Stimulated activated CD4-positive, alpha-beta T cell treated with anti-CD3 and anti-CD28 coated beads, Interleukin-1b, Interleukin-23, amount 100 ng/mL, for 1 hour (primary cell): Measurements from ENCODE around the gene PHEX.
"Not testable (repeated sequence)": the region's sequence is repeated elsewhere in the genome, so short reads cannot be mapped to it uniquely, and the experiment has no call there.

ENCODE experiments used
- DNase-seq, 2 donors: peaks; one replicate each; pipeline ENCODE4 v3.0.0-alpha.2; 2020; ENCODE audit warnings: low read depth in 2 of 2

PHEX gene

DNA sequence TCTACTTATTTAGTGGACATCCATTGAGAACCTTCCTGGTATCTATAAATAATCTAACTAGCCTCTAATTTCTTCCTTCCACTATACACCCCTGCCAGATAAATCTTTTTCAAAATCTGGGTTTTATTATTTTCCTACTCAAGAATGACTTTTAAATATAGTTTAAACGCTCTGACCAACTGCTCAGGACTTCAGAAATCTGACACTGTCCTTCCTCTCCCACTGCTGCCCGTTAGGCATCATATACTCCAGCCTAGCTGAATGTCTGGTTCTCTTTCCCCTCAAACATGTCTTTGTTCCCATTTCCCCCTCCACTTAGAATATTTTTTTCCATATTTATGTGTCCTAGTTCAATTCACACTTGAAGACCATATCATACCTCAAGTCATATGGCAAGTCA, 205.4 kb downstream of the PHEX start:
- no peak for DNase-seq

- no peak for DNase-seq
Measured at GRCh38 chrX:22246620-22247019, 214.5 kb downstream of the PHEX start.

- no peak for DNase-seq
Measured at GRCh38 chrX:22247169-22247568, 215.0 kb downstream of the PHEX start.

DNA sequence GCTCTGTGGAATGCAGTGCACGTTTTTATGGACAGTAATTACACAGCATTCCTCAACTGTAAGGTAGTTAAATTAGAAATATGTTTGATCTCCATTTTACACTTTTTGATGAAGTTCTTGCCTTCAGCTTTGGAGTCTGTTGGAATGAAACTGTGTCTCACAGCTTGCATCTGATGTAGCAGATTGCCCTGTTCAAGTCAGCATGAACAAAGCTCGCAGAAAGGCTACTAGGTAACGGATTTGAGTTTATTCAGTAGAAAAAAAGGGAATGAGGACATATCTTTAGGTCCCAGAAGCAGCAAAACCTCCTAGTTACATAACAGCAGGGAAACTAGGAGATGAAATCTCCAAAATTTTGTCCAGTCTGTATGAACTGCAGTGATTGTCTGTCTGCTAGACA, 216.3 kb downstream of the PHEX start:
- no peak for DNase-seq

GRCh38 chrX:22249371-22249770, 217.2 kb downstream of the PHEX start:
- no peak for DNase-seq

DNA sequence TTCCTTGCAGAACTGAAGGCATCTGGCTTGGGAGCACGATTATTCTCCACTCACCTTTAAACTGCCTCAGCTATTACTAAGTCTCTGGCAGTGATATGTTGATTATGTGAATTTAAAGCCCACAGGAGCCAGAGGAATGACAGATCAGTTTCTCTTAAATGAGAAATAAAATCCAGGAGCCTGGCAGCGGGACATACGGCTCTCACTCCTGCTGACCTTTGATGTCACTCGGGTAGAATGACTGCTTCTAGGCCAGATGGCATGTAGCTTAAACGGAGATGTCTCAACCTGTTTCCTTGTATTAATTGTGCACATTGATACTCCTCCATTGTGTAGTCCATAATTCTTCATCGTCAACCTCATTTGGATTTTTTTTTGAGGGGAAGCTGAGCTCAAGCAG, 236.6 kb downstream of the PHEX start:
- no peak for DNase-seq

- no peak for DNase-seq
Measured at GRCh38 chrX:22272613-22273012, 240.5 kb downstream of the PHEX start, which contains the start of gene CBLL2. Gene CBLL2 (plus strand): TSS chrX:22272913. CDS start chrX:22272992, 79 bp downstream.

GRCh38 chrX:22273714-22274317, 241.7 kb downstream of the PHEX start:
- DNase-seq = no peak

DNA sequence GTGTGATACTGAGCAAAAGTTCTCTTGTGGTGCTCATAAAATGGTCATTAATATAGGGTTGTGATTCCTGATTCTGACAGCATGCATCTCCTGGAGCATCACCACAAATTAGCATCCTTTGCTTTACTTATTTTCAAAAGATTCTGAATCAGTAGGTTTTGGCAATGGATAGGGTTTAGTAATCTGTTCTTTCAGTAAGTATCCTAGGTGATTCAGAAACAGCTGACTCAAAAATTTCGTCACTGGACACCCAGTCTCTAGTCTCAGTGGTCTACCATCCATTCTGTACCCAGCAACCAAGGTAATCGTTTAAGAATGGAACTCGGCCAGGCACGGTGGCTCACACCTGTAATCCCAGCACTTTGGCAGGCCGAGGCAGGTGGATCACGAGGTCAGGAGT, 244.7 kb downstream of the PHEX start:
- no peak for DNase-seq

GRCh38 chrX:22278375-22278774, 246.2 kb downstream of the PHEX start:
- no peak for DNase-seq

DNA sequence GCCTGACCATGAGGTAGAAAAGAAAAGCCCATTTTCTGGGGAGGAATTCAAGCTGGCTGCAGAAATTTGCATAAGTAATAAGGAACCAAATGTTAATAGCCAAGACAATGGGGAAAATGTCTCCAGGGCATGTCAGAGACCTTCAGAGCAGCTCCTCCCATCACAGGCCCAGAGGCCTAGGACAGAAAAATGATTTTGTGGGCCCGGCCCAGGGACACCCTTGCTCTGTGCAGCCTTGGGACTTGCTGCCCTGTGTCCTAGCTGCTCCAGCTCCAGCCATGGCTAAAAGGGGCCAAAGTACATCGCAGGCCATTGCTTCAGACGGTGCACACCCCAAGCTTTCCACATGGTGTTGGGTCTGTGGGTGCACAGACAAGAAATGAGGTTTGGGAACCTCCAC, 257.1 kb downstream of the PHEX start:
- DNase-seq = not testable (repeated sequence)

GRCh38 chrX:22296871-22297270, 264.7 kb downstream of the PHEX start:
- no peak for DNase-seq

- no peak for DNase-seq
Measured at GRCh38 chrX:22300130-22300529, 268.0 kb downstream of the PHEX start.
